Fibroblast of lung (primary cell): ENCODE measurements around the gene ST6GAL1.
"Not testable (repeated sequence)": the region's sequence is repeated elsewhere in the genome, so short reads cannot be mapped to it uniquely, and the experiment has no call there.

Source experiments
- EZH2 ChIP-seq: IDR thresholded peaks from 2 replicates; pipeline ENCODE4 v1.5.1; 2012; ENCODE audit warnings: low read length, control low read depth, mild to moderate bottlenecking; ENCODE audit errors: missing control alignments
- TF ChIP-seq, protein P1 (sequence below), 2 donors: IDR thresholded peaks in 1 of 2; conservative IDR thresholded peaks in 1 of 2; 1 replicate in 1 of 2; 2 replicates in 1 of 2; pipeline ENCODE4 v1.5.1; 2011 to 2012; ENCODE audit warnings: low read length in 2 of 2, control low read depth in 1 of 2, inconsistent platforms in 1 of 2, low read depth in 1 of 2, mild to moderate bottlenecking in 1 of 2

DNA sequence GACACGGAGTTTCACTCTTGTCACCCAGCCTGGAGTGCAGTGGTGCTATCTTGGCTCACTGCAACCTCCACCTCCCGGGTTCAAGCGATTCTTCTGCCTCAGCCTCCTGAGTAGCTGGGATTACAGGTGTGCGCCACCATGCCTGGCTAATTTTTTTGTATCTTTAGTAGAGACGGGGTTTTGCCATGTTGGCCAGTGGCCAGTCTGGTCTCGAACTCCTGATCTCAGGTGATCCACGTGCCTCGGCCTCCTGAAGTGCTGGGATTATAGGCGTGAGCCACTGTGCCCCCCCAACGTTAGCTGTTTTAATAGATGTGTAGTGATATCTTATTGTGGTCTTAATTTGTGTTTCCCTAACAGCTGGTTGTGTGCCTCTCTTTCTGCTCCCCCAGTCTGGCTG lies 40.8 kb downstream of the ST6GAL1 start:
- TF ChIP-seq, protein P1, sequence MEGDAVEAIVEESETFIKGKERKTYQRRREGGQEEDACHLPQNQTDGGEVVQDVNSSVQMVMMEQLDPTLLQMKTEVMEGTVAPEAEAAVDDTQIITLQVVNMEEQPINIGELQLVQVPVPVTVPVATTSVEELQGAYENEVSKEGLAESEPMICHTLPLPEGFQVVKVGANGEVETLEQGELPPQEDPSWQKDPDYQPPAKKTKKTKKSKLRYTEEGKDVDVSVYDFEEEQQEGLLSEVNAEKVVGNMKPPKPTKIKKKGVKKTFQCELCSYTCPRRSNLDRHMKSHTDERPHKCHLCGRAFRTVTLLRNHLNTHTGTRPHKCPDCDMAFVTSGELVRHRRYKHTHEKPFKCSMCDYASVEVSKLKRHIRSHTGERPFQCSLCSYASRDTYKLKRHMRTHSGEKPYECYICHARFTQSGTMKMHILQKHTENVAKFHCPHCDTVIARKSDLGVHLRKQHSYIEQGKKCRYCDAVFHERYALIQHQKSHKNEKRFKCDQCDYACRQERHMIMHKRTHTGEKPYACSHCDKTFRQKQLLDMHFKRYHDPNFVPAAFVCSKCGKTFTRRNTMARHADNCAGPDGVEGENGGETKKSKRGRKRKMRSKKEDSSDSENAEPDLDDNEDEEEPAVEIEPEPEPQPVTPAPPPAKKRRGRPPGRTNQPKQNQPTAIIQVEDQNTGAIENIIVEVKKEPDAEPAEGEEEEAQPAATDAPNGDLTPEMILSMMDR (conservative IDR thresholded peaks at IDR 0.05 in 1 of 2, IDR thresholded peaks at IDR 0.05 in 1 of 2; ENCODE audit: low read depth in 1 of 2, low read length in 2 of 2) = not testable (repeated sequence)
- not testable (repeated sequence) for TF ChIP-seq EZH2
